K562 (cell line): Measurements from ENCODE around the gene ZER1. TPM values are rescaled to one million over a fixed set of nuclear protein-coding genes. Genes with fewer than 3 reads are reported as not detected.

ENCODE experiments used
- CBFA2T2 ChIP-seq: fragments of 450-650 bp; conservative IDR thresholded peaks from 2 replicates; pipeline ENCODE4 v1.6.1; 2017; ENCODE audit warnings: mild to moderate bottlenecking
- CHD1 ChIP-seq: fragments of 200-600 bp; sonication (generic); IDR thresholded peaks from one replicate; pipeline ENCODE4 v1.6.1; 2012; ENCODE audit warnings: mild to moderate bottlenecking, moderate library complexity, low read length, inconsistent platforms
- GABPA ChIP-seq: fragments of 200-800 bp; sonication (Bioruptor generic); conservative IDR thresholded peaks from 2 replicates; pipeline ENCODE4 v1.6.1; 2016; ENCODE audit warnings: low read depth, missing genetic modification characterization, missing compliant biosample characterization
- KLF1 ChIP-seq: fragments of 450-650 bp; IDR thresholded peaks from 2 replicates; pipeline ENCODE4 v1.6.1; 2016; ENCODE audit warnings: missing genetic modification characterization, missing compliant biosample characterization
- NFYB ChIP-seq: IDR thresholded peaks from 2 replicates; pipeline ENCODE4 v1.6.1; 2011; ENCODE audit warnings: mild to moderate bottlenecking, moderate library complexity; ENCODE audit not compliant: insufficient read length; ENCODE audit errors: extremely low read depth
- SMAD2 ChIP-seq: fragments of 150-350 bp; IDR thresholded peaks from 2 replicates; pipeline ENCODE4 v1.6.1; 2014; ENCODE audit warnings: low read depth, mild to moderate bottlenecking, low read length
- TRIM25 ChIP-seq: fragments of 450-650 bp; IDR thresholded peaks from 2 replicates; pipeline ENCODE4 v1.7.0; 2016; ENCODE audit warnings: borderline replicate concordance
- TSC22D4 ChIP-seq: fragments of 450-650 bp; IDR thresholded peaks from 2 replicates; pipeline ENCODE4 v1.6.1; 2016; ENCODE audit warnings: missing genetic modification characterization, missing biosample characterization, control low read depth
- ZNF197 ChIP-seq: fragments of 200-800 bp; sonication (Bioruptor generic); IDR thresholded peaks from 2 replicates; pipeline ENCODE4 v1.6.1; 2016; ENCODE audit warnings: low read depth, missing genetic modification characterization, missing compliant biosample characterization
- ZNF232 ChIP-seq: sonication (generic); formaldehyde crosslinking; IDR thresholded peaks from 2 replicates; pipeline ENCODE4 v1.8.0; 2022; ENCODE audit warnings: mild to moderate bottlenecking, missing genetic modification reagents
- ZNF316 ChIP-seq: fragments of 450-650 bp; IDR thresholded peaks from 2 replicates; pipeline ENCODE4 v1.6.1; 2016
- ZNF354B ChIP-seq: fragments of 250-450 bp; sonication (Bioruptor Pico); IDR thresholded peaks from 2 replicates; pipeline ENCODE4 v1.4.0; 2020
- ZNF583 ChIP-seq: fragments of 250-450 bp; sonication (Bioruptor Pico); IDR thresholded peaks from 2 replicates; pipeline ENCODE4 v1.4.0; 2020
- ZNF717 ChIP-seq: fragments of 250-450 bp; sonication (Bioruptor Pico); IDR thresholded peaks from 2 replicates; pipeline ENCODE4 v1.5.0; 2021
- ZNF785 ChIP-seq: fragments of 250-450 bp; sonication (Bioruptor Pico); IDR thresholded peaks from 2 replicates; pipeline ENCODE4 v1.4.0; 2020; ENCODE audit warnings: mild to moderate bottlenecking
- polyA plus RNA-seq, 8 experiments: library from polyadenylated mRNA; depleted of rRNA in 4 of 8; stranded (reverse) in 5 of 8; unstranded in 3 of 8; fragments of >200 nt; fragmentation: Nextera tagmentation in 2 of 8; fragmentation: Illumina TruSeq in 1 of 8; extraction: Ambion mirVana in 2 of 8; extraction: Trizol in 1 of 8; gene quantifications; 2 replicates each; pipeline versions ENCODE4 v1.2.1 to v1.2.3, GENCODE V29; 2011 to 2014; ENCODE audit warnings: inconsistent platforms in 1 of 8, missing spikeins in 1 of 8
- total RNA-seq, 7 experiments: library from RNA; depleted of rRNA in 6 of 7; stranded (reverse); fragments of >200 nt in 6 of 7; fragmentation: Illumina TruSeq in 2 of 7; extraction: Trizol in 2 of 7; gene quantifications; 2 replicates each; pipeline versions ENCODE4 v1.2.1 to v1.2.3, GENCODE V29; 2011 to 2021; ENCODE audit warnings: low replicate concordance in 1 of 7
- TF ChIP-seq, protein P1 (sequence below): fragments of 200-800 bp; sonication (Bioruptor generic); IDR thresholded peaks from 2 replicates; pipeline ENCODE4 v1.6.1; 2017; ENCODE audit warnings: missing genetic modification characterization, missing compliant biosample characterization
- TF ChIP-seq, protein P2 (sequence below): fragments of 200-800 bp; sonication (Bioruptor generic); IDR thresholded peaks from 2 replicates; pipeline ENCODE4 v1.6.1; 2016; ENCODE audit warnings: missing genetic modification characterization, missing compliant biosample characterization
- TF ChIP-seq, protein P3 (sequence below): fragments of 250-450 bp; sonication (Bioruptor Pico); IDR thresholded peaks from 2 replicates; pipeline ENCODE4 v1.5.0; 2022; ENCODE audit warnings: mild to moderate bottlenecking

ZER1 gene
- total and polyA plus RNA-seq, 9 of the 15 experiments (the other 6 are each of a cell fraction or from before 2014, with no cell fraction given) = 0.07 to 10.7 (median 6.2) TPM

- TF ChIP-seq, protein P1, sequence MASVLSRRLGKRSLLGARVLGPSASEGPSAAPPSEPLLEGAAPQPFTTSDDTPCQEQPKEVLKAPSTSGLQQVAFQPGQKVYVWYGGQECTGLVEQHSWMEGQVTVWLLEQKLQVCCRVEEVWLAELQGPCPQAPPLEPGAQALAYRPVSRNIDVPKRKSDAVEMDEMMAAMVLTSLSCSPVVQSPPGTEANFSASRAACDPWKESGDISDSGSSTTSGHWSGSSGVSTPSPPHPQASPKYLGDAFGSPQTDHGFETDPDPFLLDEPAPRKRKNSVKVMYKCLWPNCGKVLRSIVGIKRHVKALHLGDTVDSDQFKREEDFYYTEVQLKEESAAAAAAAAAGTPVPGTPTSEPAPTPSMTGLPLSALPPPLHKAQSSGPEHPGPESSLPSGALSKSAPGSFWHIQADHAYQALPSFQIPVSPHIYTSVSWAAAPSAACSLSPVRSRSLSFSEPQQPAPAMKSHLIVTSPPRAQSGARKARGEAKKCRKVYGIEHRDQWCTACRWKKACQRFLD (CRISPR knock-in tag) = peak; percentile 64; the same call in 1 of the 2 replicates
- no peak for TF ChIP-seq CHD1
- no peak for TF ChIP-seq ZNF717
- peak; percentile 92 for TF ChIP-seq GABPA (tag)
- TF ChIP-seq ZNF197 (CRISPR knock-in tag) = no peak
- TF ChIP-seq, protein P2, sequence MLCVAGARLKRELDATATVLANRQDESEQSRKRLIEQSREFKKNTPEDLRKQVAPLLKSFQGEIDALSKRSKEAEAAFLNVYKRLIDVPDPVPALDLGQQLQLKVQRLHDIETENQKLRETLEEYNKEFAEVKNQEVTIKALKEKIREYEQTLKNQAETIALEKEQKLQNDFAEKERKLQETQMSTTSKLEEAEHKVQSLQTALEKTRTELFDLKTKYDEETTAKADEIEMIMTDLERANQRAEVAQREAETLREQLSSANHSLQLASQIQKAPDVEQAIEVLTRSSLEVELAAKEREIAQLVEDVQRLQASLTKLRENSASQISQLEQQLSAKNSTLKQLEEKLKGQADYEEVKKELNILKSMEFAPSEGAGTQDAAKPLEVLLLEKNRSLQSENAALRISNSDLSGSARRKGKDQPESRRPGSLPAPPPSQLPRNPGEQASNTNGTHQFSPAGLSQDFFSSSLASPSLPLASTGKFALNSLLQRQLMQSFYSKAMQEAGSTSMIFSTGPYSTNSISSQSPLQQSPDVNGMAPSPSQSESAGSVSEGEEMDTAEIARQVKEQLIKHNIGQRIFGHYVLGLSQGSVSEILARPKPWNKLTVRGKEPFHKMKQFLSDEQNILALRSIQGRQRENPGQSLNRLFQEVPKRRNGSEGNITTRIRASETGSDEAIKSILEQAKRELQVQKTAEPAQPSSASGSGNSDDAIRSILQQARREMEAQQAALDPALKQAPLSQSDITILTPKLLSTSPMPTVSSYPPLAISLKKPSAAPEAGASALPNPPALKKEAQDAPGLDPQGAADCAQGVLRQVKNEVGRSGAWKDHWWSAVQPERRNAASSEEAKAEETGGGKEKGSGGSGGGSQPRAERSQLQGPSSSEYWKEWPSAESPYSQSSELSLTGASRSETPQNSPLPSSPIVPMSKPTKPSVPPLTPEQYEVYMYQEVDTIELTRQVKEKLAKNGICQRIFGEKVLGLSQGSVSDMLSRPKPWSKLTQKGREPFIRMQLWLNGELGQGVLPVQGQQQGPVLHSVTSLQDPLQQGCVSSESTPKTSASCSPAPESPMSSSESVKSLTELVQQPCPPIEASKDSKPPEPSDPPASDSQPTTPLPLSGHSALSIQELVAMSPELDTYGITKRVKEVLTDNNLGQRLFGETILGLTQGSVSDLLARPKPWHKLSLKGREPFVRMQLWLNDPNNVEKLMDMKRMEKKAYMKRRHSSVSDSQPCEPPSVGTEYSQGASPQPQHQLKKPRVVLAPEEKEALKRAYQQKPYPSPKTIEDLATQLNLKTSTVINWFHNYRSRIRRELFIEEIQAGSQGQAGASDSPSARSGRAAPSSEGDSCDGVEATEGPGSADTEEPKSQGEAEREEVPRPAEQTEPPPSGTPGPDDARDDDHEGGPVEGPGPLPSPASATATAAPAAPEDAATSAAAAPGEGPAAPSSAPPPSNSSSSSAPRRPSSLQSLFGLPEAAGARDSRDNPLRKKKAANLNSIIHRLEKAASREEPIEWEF = no peak
- TF ChIP-seq SMAD2 = no peak
- peak; percentile 88 for TF ChIP-seq ZNF232 (CRISPR knock-in tag)
- no peak for TF ChIP-seq TRIM25
- peak; percentile 79 for TF ChIP-seq KLF1
- TF ChIP-seq NFYB = no peak
- no peak for TF ChIP-seq ZNF354B (CRISPR knock-in tag)
- no peak for TF ChIP-seq ZNF316
- TF ChIP-seq, protein P3, sequence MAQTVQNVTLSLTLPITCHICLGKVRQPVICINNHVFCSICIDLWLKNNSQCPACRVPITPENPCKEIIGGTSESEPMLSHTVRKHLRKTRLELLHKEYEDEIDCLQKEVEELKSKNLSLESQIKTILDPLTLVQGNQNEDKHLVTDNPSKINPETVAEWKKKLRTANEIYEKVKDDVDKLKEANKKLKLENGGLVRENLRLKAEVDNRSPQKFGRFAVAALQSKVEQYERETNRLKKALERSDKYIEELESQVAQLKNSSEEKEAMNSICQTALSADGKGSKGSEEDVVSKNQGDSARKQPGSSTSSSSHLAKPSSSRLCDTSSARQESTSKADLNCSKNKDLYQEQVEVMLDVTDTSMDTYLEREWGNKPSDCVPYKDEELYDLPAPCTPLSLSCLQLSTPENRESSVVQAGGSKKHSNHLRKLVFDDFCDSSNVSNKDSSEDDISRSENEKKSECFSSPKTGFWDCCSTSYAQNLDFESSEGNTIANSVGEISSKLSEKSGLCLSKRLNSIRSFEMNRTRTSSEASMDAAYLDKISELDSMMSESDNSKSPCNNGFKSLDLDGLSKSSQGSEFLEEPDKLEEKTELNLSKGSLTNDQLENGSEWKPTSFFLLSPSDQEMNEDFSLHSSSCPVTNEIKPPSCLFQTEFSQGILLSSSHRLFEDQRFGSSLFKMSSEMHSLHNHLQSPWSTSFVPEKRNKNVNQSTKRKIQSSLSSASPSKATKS = no peak
- no peak for TF ChIP-seq ZNF785 (CRISPR knock-in tag)
- TF ChIP-seq CBFA2T2 = peak; percentile 75
- TF ChIP-seq ZNF583 = no peak
- no peak for TF ChIP-seq TSC22D4 (tag)
These were observed 15.2 kb upstream of the ZER1 start, which contains the start of gene TBC1D13 (continued) for GRCh38 chr9:128786681-128787601.
